DMS53 treated with DMSO at 0.1 percent for 48 hours (cell line): ENCODE data around the gene HBE1.

ENCODE experiments used
- DNase-seq: peaks from one replicate; lab custom pipeline; 2025; ENCODE audit not compliant: unreplicated experiment; lab: John Stamatoyannopoulos, UW

Gene HBE1

GRCh38 chr11:5235364-5236095 lies 34.2 kb downstream of the HBE1 start:
- no peak for DNase-seq

DNA sequence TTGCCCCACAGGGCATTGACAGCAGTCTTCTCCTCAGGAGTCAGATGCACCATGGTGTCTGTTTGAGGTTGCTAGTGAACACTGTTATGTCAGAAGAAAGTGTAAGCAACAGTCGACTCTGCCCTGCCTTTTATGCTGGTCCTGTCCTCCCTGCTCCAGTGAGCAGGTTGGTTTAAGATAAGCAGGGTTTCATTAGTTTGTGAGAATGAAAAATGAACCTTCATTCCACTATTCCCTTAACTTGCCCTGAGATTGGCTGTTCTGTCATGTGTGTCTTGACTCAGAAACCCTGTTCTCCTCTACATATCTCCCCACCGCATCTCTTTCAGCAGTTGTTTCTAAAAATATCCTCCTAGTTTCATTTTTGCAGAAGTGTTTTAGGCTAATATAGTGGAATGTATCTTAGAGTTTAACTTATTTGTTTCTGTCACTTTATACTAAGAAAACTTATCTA lies 35.3 kb downstream of the HBE1 start, which contains the start of gene HBD:
Gene HBD (minus strand): TSS at position 103 of the 454 bp plus-strand sequence. CDS start 50 bp downstream, at position 53.
- DNase-seq = no peak

GRCh38 chr11:5233307-5233706 lies 36.4 kb downstream of the HBE1 start:
- DNase-seq = no peak

GRCh38 chr11:5232821-5233220 lies 36.9 kb downstream of the HBE1 start:
- no peak for DNase-seq

- DNase-seq = no peak
Measured at GRCh38 chr11:5232176-5232575, 37.6 kb downstream of the HBE1 start.

- DNase-seq = no peak
Measured at GRCh38 chr11:5231111-5231510, 38.6 kb downstream of the HBE1 start.

DNA sequence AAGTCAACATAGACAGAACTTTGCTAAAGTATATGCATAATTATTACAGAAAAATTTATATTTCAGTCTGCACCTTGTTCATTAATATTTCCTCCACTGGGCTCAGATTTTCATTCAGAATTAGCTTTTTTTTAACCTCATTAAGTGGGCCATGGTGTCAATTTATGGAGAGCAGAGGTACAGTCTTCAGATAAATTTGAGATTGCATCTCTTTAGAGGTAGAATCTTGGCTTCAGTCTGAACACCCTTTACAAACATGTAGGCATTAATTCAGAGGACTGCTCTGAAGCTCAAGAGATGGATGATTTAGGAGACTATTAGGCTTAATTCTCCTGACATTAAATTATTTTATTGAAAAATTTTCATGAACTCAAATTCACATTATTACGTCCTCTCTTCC lies 39.5 kb downstream of the HBE1 start:
- no peak for DNase-seq

GRCh38 chr11:5229796-5230195 lies 39.9 kb downstream of the HBE1 start:
- DNase-seq = no peak

GRCh38 chr11:5229356-5229755 lies 40.4 kb downstream of the HBE1 start:
- no peak for DNase-seq

DNA sequence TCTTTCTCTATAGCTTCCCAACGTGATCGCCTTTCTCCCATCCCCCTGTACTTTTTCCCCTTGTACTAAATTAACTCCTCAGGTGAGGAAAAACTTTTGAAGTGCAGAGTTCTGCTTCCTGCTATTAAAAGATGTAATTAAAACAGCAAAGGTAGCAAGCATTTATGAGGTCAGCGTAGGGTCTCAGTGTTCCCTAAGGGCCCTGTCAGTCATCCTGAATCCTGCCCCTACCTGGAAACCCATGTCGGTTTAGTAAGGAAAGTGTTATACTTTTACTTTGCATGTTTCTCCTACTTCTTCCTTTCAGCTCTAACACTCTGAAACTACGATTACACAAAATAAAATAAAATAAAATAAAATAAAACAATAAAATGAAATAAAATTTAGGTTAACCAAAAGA lies 41.6 kb downstream of the HBE1 start:
- DNase-seq = no peak

DNA sequence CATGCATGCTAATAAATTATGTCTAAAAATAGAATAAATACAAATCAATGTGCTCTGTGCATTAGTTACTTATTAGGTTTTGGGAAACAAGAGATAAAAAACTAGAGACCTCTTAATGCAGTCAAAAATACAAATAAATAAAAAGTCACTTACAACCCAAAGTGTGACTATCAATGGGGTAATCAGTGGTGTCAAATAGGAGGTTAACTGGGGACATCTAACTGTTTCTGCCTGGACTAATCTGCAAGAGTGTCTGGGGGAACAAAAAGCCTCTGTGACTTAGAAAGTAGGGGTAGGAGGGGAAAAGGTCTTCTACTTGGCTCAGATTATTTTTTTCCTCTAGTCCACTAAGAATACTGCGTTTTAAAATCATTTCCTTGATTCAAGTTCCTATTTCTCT lies 42.1 kb downstream of the HBE1 start:
- no peak for DNase-seq

DNA sequence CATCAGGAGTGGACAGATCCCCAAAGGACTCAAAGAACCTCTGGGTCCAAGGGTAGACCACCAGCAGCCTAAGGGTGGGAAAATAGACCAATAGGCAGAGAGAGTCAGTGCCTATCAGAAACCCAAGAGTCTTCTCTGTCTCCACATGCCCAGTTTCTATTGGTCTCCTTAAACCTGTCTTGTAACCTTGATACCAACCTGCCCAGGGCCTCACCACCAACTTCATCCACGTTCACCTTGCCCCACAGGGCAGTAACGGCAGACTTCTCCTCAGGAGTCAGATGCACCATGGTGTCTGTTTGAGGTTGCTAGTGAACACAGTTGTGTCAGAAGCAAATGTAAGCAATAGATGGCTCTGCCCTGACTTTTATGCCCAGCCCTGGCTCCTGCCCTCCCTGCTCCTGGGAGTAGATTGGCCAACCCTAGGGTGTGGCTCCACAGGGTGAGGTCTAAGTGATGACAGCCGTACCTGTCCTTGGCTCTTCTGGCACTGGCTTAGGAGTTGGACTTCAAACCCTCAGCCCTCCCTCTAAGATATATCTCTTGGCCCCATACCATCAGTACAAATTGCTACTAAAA lies 42.9 kb downstream of the HBE1 start, which contains the start of gene HBB:
Gene HBB (minus strand): TSS at position 340 of the 579 bp plus-strand sequence. CDS start 50 bp downstream, at position 290.
- DNase-seq = no peak

GRCh38 chr11:5225480-5225871 lies 44.3 kb downstream of the HBE1 start:
- DNase-seq = no peak

DNA sequence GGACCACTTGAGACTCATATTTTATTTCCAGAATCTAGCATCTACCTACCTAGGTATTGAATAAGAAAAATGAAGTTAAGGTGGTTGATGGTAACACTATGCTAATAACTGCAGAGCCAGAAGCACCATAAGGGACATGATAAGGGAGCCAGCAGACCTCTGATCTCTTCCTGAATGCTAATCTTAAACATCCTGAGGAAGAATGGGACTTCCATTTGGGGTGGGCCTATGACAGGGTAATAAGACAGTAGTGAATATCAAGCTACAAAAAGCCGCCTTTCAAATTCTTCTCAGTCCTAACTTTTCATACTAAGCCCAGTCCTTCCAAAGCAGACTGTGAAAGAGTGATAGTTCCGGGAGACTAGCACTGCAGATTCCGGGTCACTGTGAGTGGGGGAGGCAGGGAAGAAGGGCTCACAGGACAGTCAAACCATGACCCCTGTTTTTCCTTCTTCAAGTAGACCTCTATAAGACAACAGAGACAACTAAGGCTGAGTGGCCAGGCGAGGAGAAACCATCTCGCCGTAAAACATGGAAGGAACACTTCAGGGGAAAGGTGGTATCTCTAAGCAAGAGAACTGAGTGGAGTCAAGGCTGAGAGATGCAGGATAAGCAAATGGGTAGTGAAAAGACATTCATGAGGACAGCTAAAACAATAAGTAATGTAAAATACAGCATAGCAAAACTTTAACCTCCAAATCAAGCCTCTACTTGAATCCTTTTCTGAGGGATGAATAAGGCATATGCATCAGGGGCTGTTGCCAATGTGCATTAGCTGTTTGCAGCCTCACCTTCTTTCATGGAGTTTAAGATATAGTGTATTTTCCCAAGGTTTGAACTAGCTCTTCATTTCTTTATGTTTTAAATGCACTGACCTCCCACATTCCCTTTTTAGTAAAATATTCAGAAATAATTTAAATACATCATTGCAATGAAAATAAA lies 44.9 kb downstream of the HBE1 start:
- DNase-seq = no peak

- no peak for DNase-seq
Measured at GRCh38 chr11:5223686-5224085, 46.1 kb downstream of the HBE1 start.

DNA sequence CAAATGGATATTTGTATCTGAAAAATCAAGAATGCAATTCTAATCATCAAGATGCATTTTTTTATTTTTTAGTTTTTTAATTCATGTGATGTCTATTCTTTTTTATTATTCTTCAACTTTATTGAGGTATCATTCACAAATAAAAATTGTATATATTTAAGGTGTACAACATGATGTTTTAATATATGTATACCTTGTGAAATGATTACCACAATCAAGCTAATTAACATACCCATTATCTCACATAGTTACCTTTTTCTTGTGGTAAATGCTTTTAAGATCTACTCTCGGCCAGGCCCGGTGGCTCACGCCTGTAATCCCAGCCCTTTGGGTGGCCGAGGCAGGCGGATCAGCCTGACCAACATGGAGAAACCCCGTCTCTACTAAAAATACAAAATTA lies 46.6 kb downstream of the HBE1 start:
- DNase-seq = no peak
